Suprapubic skin (tissue), 4 donors: ENCODE results near the gene ZCWPW2.

Source experiments
- CTCF ChIP-seq, 2 donors: fragments of 200-600 bp in 1 of 2; fragments of 450-650 bp in 1 of 2; sonication (generic) in 1 of 2; IDR thresholded peaks; one replicate each; pipeline ENCODE4 v1.5.1; 2016 to 2019; ENCODE audit warnings: antibody characterized with exemption in 2 of 2, mild to moderate bottlenecking in 1 of 2, moderate library complexity in 1 of 2
- EP300 ChIP-seq: sonication (generic); formaldehyde crosslinking; IDR thresholded peaks from one replicate; pipeline ENCODE4 v1.6.1; 2017; ENCODE audit warnings: antibody characterized with exemption
- POLR2A ChIP-seq, 2 donors: fragments of 450-650 bp; IDR thresholded peaks; one replicate each; pipeline ENCODE4 v1.6.1; 2017; ENCODE audit warnings: antibody characterized with exemption in 2 of 2, mild to moderate bottlenecking in 2 of 2, moderate library complexity in 2 of 2
- POLR2AphosphoS5 ChIP-seq, 3 donors: sonication (generic); formaldehyde crosslinking; IDR thresholded peaks; one replicate each; pipeline ENCODE4 v1.6.1; 2017; ENCODE audit warnings: antibody characterized with exemption in 3 of 3

- TF ChIP-seq CTCF (IDR thresholded peaks at IDR 0.05) (no peak), POLR2A (IDR thresholded peaks at IDR 0.05) (no peak), POLR2AphosphoS5 (IDR thresholded peaks at IDR 0.05) (no peak), EP300 (no peak)
Observed at GRCh38 chr3:28575100-28575745, 226.7 kb downstream of the ZCWPW2 start.
